ENCODE data around the gene PTPRH.

The PTPRH gene

DNA sequence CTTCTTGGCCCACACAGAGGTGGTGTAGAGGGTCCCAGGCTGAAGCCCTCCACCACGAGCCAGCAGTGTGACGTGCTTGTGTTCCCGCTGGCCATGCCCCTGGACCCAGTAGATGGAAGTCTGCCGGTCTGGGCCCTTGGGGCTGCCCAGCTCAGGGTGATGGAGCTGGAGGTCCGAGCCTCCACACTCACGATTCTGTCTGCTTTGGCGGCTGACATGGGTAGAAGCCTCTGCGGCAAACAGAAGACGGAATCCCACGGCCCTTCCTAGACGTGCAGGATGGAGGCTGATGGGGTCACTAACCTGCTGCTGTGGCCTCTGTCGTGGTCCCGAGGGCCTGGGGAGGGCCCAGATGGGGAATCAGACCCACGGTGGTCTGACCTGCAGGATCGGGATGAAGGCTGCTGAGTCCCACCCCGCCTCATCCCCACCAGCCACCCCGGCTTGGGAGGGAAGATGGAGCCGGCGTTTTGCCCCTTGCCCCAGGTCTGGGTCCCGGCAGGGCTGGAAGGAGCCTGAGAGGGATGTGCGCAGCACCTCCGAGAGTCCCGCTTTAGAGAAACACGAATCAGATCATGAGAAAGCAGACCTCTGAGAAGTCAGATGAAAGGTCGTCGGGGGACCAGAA is 14.9 kb upstream of the PTPRH start:
- no peak for DNase-seq

DNA sequence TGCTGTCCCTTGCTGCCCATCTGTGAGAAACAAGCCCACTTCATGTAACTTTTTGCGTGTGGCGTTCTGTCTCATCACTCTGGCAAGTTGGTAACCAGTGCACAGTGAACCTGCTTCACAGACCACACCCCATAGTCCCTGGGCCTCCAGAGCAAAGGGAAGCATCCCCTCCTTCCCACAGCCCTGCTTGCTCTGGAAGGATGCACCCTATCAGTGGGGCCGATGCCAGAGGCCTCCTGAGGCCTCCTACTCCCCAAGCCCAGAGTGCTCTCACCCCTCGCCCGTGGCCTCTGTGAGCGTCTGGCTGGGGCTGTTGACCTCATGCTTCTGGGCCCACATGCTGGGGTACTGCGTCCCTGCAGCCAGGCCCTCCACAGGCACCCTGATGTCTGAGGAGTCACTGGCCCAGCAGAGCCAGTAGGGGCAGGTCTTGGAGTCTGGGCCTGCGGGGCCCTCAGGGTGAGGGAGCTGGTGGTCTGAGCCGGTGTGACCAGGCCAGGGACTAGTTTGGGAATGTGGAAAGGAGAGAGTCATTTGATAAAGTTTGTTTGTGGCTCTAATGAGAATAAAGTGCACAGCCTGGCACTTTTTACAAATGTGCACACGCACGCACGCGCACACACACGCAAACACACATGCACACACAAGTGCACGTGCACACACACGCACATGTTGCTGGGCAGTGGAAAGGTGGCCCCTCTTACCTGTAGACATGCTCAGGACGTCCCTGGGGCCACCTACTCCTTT is 14.2 kb upstream of the PTPRH start:
- no peak for DNase-seq

DNA sequence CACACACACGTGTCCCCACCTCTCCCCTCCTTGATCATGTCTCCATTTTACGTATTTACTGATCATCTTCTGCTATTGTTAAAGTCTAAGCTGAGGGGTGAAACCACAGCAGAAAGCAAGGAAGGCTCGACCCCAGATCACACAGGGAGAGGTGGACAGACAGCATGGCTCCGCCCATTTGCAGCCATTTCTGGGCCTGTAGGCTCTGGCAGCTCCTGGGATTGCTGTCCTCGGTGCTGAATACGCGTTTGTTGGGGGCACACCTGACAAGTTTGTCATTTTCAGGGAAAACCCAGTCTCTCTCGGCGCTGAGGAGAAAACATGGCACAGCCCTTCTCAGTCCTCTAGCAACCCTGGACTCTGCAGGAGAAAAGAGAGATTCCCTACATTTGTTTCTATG is 11.2 kb upstream of the PTPRH start:
- DNase-seq, result no peak

DNA sequence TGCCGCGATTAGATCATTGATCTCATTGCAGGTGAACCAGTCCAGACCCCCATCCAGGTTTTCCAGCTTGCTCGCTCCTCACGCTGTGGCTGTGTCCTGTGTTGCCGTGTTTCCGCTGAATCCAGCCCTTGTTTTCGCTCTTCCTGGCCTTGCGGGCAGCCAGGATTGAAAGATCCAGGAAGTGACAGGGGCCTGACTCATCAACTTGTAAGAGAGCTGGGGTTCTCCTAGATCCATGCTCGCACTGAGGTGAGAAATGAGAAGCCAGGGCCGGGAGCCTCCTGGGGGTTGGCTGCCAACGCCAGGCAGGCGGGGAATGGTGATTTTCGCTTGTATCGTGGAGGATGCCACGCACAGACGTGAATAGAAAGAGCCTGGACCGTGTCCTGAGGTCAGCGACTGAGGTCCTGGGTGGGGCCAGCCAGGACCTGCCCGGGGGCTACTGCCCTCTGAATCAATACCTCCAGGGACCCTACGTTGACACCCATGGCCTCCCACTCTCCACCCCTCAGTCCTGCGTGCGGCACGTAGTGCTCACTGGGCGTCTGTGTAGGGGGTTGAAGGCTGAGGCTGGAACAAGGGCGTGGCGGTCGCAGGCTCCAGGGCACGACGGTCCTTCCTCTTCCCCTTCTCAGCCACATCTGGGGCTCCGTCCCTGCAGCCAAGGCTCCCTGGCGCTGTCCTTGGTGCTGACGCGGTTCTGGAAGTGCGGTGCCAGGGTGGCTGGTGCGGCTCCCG is 7.3 kb upstream of the PTPRH start:
- peak; percentile 64 for DNase-seq

DNA sequence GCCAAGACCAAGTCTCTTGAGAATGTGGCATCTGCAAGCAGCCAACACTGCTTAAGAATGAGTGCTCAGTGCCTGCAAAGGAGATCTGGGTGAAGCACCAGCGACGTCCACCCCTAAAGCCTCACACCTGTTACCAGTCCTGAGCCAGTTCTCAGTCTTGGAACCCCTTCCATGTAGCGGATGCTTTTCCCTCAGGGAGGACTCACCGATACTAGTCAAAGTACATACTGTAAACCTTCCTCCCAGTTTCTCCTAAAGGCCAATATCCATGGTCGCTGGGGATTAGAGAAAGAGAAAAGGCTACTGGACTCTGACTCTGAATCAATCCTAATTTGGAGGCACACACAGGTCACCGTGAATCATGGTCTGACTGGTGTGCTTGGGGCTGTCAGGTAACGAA is 4.2 kb upstream of the PTPRH start:
- DNase-seq, result no peak

DNA sequence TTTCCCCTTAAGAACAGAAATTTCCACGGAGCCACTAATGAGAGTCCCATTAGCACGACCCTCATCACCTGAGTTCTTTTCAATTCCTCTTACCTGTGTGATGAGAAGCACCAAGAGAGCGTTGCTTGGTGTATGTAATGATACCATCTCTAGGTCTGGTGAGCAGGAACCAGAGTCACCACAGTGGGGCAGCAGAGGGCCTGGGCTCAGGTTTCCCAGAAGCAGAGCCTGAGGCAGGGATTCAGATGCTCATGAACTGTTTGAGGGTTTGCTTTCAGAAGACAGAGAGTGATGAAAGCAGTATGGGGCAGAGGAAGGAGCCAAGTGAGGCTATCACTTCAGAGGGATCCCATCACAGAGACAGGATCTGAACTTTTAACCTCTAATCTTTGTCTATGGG is 3.1 kb upstream of the PTPRH start:
- peak; percentile 49 for DNase-seq

DNA sequence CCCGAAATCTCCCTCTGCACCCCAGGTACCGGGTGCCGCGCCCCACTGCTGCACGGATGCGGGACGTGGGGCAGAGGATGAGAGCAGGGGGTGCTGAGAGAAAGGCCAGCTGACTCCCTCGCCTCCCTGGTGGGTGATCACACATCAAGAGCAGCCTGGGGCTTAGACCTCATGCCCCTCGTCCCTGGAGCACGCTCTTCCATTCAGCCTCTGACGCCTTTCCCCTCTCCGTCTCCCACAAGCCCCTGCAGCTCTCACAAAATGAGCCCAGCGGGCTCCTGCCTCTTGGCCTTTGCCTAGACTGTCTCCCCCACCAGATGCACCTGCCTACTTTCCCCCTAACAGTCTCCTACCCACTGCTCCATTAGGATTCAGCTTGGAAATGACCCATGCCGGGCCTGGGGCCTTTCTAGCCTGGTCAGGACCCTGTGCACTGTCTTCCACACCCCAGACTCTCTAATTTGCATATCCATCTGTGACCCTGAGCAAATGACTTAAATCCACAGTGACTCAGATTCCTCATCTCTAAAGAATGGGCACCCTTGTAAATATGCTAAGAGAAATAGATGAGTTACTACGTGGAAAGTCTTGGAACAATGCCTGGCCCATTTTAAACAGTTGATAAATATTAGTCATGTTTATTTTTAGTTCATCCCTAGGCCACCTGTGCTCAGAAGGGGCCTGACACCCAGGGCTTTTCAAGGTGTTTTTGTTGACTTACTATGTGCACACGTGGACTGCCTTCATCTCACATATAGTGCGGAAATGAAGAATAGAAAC is 582 bp upstream of the PTPRH start:
- DNase-seq, result no peak

DNA sequence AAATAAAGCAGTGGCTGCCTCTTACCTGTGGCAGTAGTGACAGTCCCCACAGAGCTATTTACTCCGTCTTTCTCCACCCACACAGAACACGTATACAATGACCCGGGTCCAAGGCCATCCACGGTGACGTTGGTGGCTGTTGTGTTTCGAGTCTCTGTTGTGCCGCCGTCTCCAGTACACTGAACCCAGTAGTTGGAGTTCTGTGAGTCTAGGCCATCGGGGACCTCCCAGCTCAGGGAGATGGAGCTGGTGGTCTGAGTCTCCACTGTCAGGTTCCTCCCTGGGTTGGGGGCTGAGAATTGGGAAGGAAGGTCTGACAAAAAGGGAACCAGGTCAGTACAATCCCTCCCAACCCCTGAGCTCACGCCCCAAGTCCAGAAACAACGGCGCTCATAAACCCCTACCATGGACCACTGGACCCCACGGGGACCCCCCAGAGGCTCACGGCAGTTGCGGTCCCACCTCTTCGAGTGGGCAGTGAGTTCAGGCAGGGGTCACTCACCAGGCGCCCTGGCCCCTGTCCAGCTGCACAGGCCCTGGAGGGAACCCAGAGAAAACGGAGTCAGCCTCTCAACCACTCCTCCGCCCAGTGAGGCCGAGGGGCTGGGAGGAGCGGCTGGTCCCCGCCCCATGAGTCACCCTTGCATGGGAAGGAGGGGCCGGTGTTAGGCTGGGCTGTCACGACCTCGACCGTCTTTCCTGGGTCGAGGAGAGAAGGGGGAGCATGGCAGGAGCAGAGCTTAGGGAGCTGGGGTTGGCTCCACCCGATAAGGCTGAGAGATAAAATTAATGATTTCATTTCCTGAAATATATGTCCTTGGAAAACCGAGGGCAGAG is 2.4 kb downstream of the PTPRH start:
- peak; percentile 43 for DNase-seq

DNA sequence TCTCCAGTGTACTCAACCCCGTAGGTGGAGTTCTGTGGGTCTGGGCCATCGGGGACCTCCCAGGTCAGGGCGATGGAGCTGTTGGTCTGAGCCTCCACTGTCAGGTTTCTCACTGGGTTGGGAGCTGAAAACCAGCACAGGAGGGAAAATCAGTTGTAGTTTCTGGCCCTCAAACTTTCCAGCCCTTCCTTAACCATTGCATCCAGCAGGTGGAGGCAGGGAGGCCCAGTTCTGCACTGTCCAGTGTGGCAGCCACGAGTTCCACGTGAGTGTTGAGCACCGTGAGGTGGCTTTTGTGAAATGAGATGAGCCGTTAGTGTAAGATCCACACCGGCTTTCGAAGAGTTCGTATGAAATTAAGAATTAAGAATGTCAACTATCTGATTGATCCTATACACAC is 7.1 kb downstream of the PTPRH start:
- DNase-seq, result peak; percentile 12

DNA sequence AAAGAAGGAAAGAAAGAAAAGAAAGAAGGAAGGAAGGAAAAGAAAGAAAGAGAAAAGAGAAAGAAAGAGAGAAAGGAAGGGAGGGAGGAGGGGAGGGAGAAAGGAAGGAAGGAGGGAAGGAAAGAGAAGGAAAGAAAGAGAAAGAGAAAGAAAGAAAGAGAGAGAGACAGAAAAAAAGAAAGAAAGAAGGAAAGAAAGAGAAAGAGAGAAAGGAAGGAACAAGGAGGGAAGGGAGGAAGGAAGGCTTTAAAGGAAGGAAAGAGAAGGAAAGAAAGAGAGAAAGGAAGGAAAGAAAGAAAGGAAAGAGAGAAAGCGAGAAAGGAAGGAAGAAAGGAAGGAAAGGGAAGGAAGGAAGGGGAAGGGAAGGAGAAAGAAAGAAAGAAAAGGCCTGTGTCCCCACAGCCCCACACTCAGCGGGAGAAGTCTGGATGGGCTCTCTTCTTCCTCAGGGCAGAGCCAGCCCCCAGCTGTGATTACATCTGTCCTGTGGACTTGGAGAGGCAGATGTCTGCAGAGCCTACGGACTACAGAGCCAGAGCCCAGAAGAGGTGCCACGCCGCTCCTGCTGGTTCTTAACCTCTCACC is 9.6 kb downstream of the PTPRH start:
- no peak for DNase-seq

DNA sequence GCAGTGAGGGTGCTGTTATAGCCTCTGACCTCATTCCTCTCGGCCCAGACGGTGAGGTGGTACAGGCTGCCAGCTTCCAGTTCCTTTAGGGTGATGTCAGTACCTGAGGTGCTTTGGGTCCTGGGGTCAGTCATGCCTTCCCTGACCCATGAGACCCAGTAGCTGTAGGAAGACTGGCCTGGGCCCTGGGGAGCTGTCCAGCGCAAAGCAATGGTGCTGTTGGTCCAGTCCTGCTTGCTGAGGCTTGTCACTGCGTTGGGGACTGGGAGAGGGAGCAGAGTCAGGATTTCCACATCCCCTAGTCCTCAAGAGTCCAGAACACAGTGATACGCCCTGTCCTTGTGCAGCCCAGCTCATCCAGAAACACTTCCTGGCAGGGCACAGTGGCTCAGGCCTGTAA is 10.7 kb downstream of the PTPRH start:
- no peak for DNase-seq

DNA sequence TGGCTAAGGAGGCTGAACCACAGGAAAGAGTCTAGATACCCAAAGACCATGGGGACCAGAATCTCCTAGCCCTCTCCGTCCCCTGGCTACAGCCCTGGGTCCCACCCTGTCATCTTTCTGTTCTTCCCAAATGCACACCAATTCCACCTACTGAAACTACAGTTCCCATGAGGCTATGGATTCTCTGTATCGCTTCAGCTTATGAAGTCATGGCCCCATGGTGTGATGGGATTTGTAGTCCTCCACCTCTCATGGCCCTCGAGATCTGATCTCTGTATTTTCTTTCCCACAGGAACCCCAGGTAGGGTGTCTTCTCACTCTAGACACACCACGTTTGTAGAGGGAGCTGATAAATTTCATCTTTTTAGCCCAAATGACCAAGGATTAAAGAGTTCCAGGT is 11.8 kb downstream of the PTPRH start:
- DNase-seq, result no peak

DNA sequence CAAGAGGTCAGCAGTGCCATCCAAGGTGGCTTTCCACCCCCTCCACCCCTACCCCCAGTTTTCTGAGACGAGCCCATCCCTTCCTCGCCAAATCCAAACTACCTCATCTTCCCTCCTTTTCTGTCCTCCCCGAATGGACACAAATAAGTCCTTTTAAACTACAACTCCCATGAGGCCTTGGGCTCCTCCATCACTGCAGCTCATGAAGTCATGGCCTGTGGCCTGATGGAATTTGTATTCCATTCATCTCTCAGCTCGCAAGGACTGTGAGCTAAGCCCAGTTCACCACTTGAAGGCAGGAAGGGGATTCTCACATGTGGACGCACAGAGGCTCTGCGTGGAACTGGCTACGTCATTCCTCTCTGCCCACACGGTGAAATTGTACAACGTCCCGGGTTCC is 12.5 kb downstream of the PTPRH start:
- DNase-seq, result no peak

DNA sequence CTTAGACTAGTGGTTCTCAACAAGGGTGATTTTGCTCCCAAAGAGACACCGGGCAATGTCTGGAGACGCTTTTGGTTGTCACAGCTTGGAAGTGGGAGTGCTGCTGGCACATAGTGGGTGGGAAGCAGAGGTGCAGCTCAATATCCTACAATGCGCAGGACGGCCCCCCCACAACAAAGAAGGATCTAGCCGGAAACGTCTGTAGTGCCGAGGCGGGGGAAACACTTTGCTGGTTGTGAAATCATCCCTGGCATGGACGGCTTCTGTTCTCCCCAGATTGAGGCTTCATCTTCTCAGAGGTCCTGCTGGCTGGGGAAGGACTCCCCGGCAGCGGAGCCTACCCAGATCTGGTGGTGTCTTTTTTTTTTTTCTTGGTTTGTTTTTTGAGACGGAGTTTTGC is 15.8 kb downstream of the PTPRH start:
- no peak for DNase-seq

DNA sequence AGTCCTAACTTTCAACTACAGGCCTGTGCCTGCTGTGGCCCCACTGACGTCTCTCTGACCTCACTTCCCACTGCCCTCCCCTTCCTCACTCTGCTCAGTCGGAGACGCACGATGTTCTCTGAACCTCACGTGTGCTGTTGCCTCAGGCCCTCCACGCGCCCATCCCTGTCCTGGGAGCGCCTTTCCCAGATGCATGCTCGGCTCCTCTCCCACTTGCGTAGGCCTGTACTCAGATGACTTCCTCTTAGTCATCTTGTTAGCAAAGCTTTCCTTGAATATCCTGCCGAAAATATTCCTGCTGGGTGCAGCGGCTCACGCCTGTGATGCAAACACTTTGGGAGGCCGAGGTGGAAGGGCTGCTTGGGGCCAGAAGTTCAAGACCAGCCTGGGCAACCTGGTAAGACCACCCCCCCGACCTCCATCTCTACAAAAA is 19.9 kb downstream of the PTPRH start:
- no peak for DNase-seq

DNA sequence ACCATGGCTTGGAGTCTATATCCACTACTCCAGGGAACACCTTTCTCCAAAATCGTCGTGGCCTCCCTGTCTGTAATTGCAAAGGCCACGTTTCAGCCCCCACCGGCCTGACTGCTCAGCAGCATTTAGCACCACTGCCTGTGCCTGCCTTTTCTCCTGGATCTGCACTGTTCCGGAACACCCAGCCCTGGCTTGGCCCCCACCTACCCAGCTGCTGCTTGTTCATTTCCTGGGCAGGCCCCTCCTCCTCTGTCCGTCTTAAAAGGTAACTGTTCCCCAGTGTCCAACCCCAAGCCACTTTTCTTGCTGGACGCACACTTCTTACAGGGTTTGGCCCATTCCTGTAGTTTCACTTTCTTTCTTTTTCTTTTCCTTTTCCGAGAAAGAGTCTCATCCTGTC is 20.7 kb downstream of the PTPRH start:
- no peak for DNase-seq

DNA sequence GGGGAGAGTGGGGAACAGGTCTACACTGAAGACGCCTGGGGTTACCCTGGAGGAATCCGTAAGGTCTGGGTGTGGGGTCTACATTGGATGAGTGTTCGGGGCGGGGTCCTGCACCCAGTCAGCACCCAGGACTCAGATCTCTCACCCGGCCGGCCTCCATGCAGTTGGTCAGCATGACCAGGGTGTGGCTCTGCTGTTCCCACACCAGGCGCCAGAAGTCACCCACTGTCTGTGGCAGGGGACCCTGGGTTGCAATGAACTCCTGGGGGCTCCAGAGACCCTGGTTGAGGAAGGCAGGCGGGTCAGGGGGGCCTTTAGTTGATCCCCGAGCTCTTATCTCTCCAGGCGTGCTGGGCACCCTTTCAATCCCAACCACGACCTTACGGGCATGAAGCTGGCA is 23.2 kb downstream of the PTPRH start:
- no peak for DNase-seq

DNA sequence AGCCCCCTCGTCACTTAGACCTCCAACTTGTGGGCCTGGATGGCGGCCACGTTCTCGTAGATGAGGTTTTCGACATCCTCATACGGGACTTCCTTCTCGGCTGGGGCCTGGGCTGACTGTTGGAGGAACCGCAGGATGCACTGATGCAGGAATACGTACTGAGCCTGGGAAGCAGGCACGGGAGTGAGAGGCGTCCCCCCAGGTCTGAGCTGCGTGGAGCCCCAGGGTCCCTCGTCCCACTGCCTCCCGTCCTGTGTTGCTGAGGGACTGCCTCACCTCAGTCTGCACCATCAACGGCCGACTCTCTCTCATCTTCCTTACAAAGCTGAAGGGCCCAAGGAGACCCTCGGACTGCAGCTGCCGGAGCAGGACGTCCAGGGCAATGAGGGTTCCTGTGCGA is 27.6 kb downstream of the PTPRH start:
- DNase-seq, result no peak

DNA sequence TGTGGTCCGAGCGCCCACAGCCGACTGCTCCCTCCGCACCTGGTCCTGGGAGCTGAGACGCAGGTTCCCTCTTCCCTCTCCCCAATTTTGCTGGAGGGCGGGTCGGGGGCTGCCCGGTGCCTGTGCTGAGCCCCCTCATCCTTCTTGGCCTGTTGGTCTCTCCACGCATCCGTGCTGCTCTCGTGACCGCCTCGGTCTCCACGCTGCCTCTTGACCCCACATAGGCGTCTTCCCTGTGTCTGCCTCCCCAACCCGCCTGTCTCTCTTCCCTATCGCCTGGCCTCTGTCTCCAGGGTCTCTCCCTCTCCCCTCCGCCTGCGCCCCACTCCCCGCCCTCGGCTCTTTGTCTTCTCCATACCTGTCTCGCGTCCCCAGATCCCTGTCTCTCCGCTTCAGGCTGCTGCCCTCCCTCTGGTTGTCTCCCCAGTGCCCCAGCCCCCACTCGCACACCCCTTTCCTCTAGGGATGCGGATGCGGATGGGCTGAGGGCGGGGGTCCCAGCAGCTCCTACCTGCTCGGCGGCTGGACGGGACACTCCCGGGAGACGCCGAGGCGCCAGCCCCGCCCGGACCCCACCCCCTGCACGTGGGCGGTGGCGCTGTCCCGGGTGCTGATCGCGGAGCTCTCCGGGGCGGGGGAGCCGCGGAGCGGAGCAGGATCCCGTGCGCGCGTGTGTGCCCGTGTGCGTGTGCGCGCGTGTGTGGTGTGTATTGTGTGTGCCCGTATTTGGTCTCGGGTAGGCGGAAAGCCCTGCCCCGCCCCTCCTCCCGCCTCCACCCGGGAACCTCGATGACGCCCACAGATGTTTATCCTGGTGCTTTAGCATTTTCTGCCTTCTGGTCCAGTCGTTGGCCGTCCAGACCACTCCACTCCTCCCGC is 29.5 kb downstream of the PTPRH start, which contains the start of gene SYT5:
Gene SYT5, minus strand, starts transcription at position 684 of the 879 bp plus-strand sequence. CDS start 1,248 bp downstream, outside the sequence.
- DNase-seq, result peak; percentile 63

DNA sequence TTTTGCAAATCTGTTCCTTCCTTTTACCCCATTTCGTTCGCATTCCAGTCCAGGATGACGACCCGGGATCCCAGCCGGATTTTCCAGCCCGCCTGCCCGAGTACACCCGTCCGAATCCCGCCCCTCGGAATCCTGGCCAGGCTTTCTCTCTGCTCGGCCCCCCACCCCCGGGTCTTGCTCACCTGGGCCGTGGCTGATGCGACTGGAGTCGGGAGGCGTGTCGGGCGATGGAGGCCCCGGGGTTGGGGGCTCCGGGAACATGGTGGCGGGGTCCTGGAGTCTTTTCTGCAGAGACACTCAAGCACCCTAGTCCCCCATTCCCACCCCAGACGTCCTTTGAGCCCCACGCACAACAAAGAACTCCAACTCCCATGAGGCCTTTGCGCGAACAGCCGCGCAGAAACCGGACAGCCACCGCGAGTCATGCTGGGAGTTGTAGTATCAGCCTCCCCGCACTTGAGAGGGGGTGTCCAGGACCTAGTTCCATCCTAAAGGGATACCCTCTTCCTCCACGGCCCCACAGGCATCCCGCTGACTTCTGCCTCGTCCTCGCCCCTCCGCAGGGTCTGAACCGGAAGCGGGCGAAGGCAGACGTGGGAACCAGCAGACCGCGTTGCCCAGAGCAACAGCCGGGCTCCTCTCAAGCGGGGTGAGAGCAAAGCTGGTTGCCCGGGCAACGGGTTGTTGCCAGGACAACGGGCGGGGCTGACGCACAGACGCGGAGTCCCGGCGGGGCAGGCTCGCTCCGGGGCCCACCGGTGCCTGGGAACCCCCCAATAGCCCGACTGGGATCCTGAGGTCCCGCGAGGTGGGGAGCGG is 30.3 kb downstream of the PTPRH start:
- DNase-seq, result peak; percentile 91
